OCI-LY3 (cell line): ENCODE measurements around the gene POLR2L.

Source experiments
- CTCF ChIP-seq: fragments of 200-600, 300-600 bp; sonication (generic); IDR thresholded peaks from 2 replicates; pipeline ENCODE4 v1.5.1; 2014; ENCODE audit warnings: antibody characterized with exemption, low read length, low read depth
- EZH2phosphoT487 ChIP-seq: fragments of 200-600 bp; shearing (Covaris generic); IDR thresholded peaks from 2 replicates; pipeline ENCODE4 v1.6.1; 2018; ENCODE audit warnings: antibody characterized with exemption, mixed run types, low read depth

- TF ChIP-seq CTCF (no peak), EZH2phosphoT487 (no peak)
Measured at GRCh38 chr11:837189-837989, 4.9 kb downstream of the POLR2L start.
